SK-N-SH (cell line): ENCODE measurements around the gene C6orf136. TPM values are rescaled to one million over a fixed set of nuclear protein-coding genes. Genes with fewer than 3 reads are reported as not detected.

Source experiments
- CTCF ChIA-PET: fragments of 300-600, 350-600 bp; formaldehyde crosslinking; extraction: SDS; loops from one replicate; lab custom pipeline; 2021; lab: Yijun Ruan, JAX
- POLR2A ChIA-PET: fragments of 350-600 bp; sonication (Branson Sonifier 250); formaldehyde crosslinking; extraction: SDS; loops from one replicate; lab custom pipeline; 2020; ENCODE audit warnings: antibody characterized with exemption, inconsistent platforms; lab: Yijun Ruan, JAX
- DNase-seq: peaks from one replicate; pipeline ENCODE4 v3.0.0; 2012
- H2AFZ ChIP-seq: fragments of 200-600 bp; sonication (generic); 2 replicates; pipeline ENCODE4 v1.8.1; 2016; ENCODE audit warnings: antibody characterized with exemption, mild to moderate bottlenecking, low read depth
- H3F3A ChIP-seq: fragments of 200-600 bp; sonication (generic); replicated peaks from 2 replicates; pipeline ENCODE3; 2016; ENCODE audit warnings: antibody characterized with exemption, mild to moderate bottlenecking; ENCODE audit not compliant: insufficient read depth
- H3K27ac ChIP-seq, 2 experiments: fragments of 200-500 bp in 1 of 2; fragments of 200-600 bp in 1 of 2; sonication (Bioruptor generic) in 1 of 2; sonication (generic), shearing (Covaris generic) in 1 of 2; 2 replicates each; pipeline versions ENCODE4 v1.5.1 to v1.6.1; 2014 to 2016; ENCODE audit warnings: low read depth in 2 of 2, inconsistent platforms in 1 of 2, low read length in 1 of 2, mild to moderate bottlenecking in 1 of 2, mixed read lengths in 1 of 2
- H3K27me3 ChIP-seq: fragments of 200-600 bp; sonication (generic), shearing (Covaris generic); 2 replicates; pipeline ENCODE4 v1.6.1; 2016; ENCODE audit warnings: mixed run types; ENCODE audit not compliant: insufficient read depth
- H3K36me3 ChIP-seq, 2 experiments: fragments of 200-500 bp in 1 of 2; fragments of 200-600 bp in 1 of 2; sonication (Bioruptor generic) in 1 of 2; sonication (generic) in 1 of 2; replicated peaks in 1 of 2; 2 replicates each; pipeline versions ENCODE3 to v1.5.1; 2014 to 2016; ENCODE audit warnings: low read length in 1 of 2, mild to moderate bottlenecking in 1 of 2; ENCODE audit not compliant: insufficient read depth in 2 of 2, control insufficient read depth in 1 of 2
- H3K4me1 ChIP-seq, 2 experiments: fragments of 200-500 bp in 1 of 2; fragments of 200-600 bp in 1 of 2; sonication (Bioruptor generic) in 1 of 2; sonication (generic), shearing (Covaris generic) in 1 of 2; 2 replicates each; pipeline versions ENCODE4 v1.5.1 to v1.6.1; 2014 to 2016; ENCODE audit warnings: low read depth in 1 of 2, low read length in 1 of 2, mixed run types in 1 of 2; ENCODE audit not compliant: insufficient read depth in 2 of 2, control insufficient read depth in 1 of 2
- H3K4me2 ChIP-seq: fragments of 200-600 bp; sonication (generic), shearing (Covaris generic); 2 replicates; pipeline ENCODE4 v1.6.1; 2017; ENCODE audit warnings: mixed run types
- H3K4me3 ChIP-seq, 2 experiments: fragments of 200-500 bp in 1 of 2; fragments of 200-600 bp in 1 of 2; sonication (Bioruptor generic) in 1 of 2; sonication (generic), shearing (Covaris generic) in 1 of 2; 2 replicates each; pipeline versions ENCODE4 v1.5.1 to v1.8.1; 2014 to 2016; ENCODE audit warnings: low read depth in 2 of 2, inconsistent platforms in 1 of 2, low read length in 1 of 2, mild to moderate bottlenecking in 1 of 2, mixed read lengths in 1 of 2, moderate library complexity in 1 of 2
- H3K79me2 ChIP-seq: fragments of 200-600 bp; sonication (generic); 2 replicates; pipeline ENCODE4 v1.8.1; 2017; ENCODE audit warnings: mild to moderate bottlenecking; ENCODE audit not compliant: insufficient read depth
- H3K9ac ChIP-seq: fragments of 200-600 bp; sonication (generic); 2 replicates; pipeline ENCODE4 v1.6.1; 2017; ENCODE audit warnings: mixed run types
- H3K9me2 ChIP-seq: fragments of 200-600 bp; sonication (generic); 2 replicates; pipeline ENCODE4 v1.6.1; 2017; ENCODE audit warnings: mixed run types
- H3K9me3 ChIP-seq: fragments of 200-600 bp; sonication (generic); 2 replicates; pipeline ENCODE4 v1.6.1; 2017; ENCODE audit warnings: mixed run types, mild to moderate bottlenecking, moderate library complexity
- H4K20me1 ChIP-seq: fragments of 200-600 bp; sonication (generic); 2 replicates; pipeline ENCODE4 v1.6.1; 2017; ENCODE audit warnings: mild to moderate bottlenecking, mixed run types; ENCODE audit not compliant: insufficient read depth
- CHD2 ChIP-seq: fragments of 150-350 bp; IDR thresholded peaks from 2 replicates; pipeline ENCODE4 v1.6.1; 2018; ENCODE audit warnings: low read length; ENCODE audit not compliant: partially characterized antibody
- CTCF ChIP-seq: fragments of 200-600 bp; sonication (generic); IDR thresholded peaks from 2 replicates; pipeline ENCODE4 v1.6.1; 2017; ENCODE audit warnings: antibody characterized with exemption, mild to moderate bottlenecking, moderate library complexity
- EZH2phosphoT487 ChIP-seq: fragments of 200-600 bp; sonication (generic); IDR thresholded peaks from 2 replicates; pipeline ENCODE4 v1.6.1; 2017; ENCODE audit warnings: low read depth, mixed run types, mild to moderate bottlenecking, antibody characterized with exemption, moderate library complexity, borderline replicate concordance
- FOXJ3 ChIP-seq: sonication (generic); formaldehyde crosslinking; IDR thresholded peaks from 2 replicates; pipeline ENCODE4 v1.5.1; 2020; ENCODE audit warnings: mild to moderate bottlenecking, missing genetic modification reagents
- FOXM1 ChIP-seq: IDR thresholded peaks from 2 replicates; pipeline ENCODE4 v1.4.0; 2012; ENCODE audit warnings: low read depth, mild to moderate bottlenecking
- GABPA ChIP-seq: IDR thresholded peaks from 2 replicates; pipeline ENCODE4 v1.4.0; 2012; ENCODE audit warnings: low read depth, mild to moderate bottlenecking
- GATA2 ChIP-seq: sonication (generic); formaldehyde crosslinking; IDR thresholded peaks from 2 replicates; pipeline ENCODE4 v1.5.0; 2020; ENCODE audit warnings: mild to moderate bottlenecking, missing genetic modification reagents
- JUND ChIP-seq: IDR thresholded peaks from 2 replicates; pipeline ENCODE4 v1.4.0; 2012
- MAX ChIP-seq: IDR thresholded peaks from 2 replicates; pipeline ENCODE4 v1.4.0; 2012; ENCODE audit warnings: low read depth
- MEF2A ChIP-seq: IDR thresholded peaks from 2 replicates; pipeline ENCODE4 v1.4.0; 2012; ENCODE audit warnings: low read depth, borderline replicate concordance
- POLR2AphosphoS5 ChIP-seq: IDR thresholded peaks from 2 replicates; pipeline ENCODE4 v1.6.1; 2012; ENCODE audit warnings: low read depth, low read length
- RAD21 ChIP-seq: IDR thresholded peaks from 2 replicates; pipeline ENCODE4 v1.6.1; 2012; ENCODE audit warnings: mild to moderate bottlenecking, low read length
- RCOR1 ChIP-seq: fragments of 150-350 bp; IDR thresholded peaks from 2 replicates; pipeline ENCODE4 v1.6.1; 2017; ENCODE audit warnings: antibody characterized with exemption, low read length
- REST ChIP-seq: IDR thresholded peaks from 2 replicates; pipeline ENCODE4 v1.6.1; 2012; ENCODE audit warnings: mild to moderate bottlenecking, low read depth, low read length, moderate library complexity
- RFX5 ChIP-seq: IDR thresholded peaks from 2 replicates; pipeline ENCODE4 v1.6.1; 2012; ENCODE audit warnings: mild to moderate bottlenecking, improper control_type of control experiment, low read length
- RXRA ChIP-seq: IDR thresholded peaks from 2 replicates; pipeline ENCODE4 v1.4.0; 2012; ENCODE audit warnings: low read depth, mild to moderate bottlenecking, borderline replicate concordance
- SIN3A ChIP-seq: IDR thresholded peaks from 2 replicates; pipeline ENCODE4 v1.6.1; 2012; ENCODE audit warnings: low read depth, mild to moderate bottlenecking, low read length, moderate library complexity, borderline replicate concordance
- SMC3 ChIP-seq: IDR thresholded peaks from 2 replicates; pipeline ENCODE4 v1.6.1; 2012; ENCODE audit warnings: low read depth, low read length, improper control_type of control experiment
- TAF1 ChIP-seq: IDR thresholded peaks from 2 replicates; pipeline ENCODE4 v1.6.1; 2012; ENCODE audit warnings: low read depth, mild to moderate bottlenecking, low read length, moderate library complexity, borderline replicate concordance
- TCF12 ChIP-seq: IDR thresholded peaks from 2 replicates; pipeline ENCODE4 v1.4.0; 2012
- TEAD4 ChIP-seq: IDR thresholded peaks from 2 replicates; pipeline ENCODE4 v1.4.0; 2012; ENCODE audit warnings: mild to moderate bottlenecking, borderline replicate concordance; ENCODE audit not compliant: insufficient read depth
- USF1 ChIP-seq: IDR thresholded peaks from 2 replicates; pipeline ENCODE4 v1.4.0; 2012; ENCODE audit warnings: low read depth, borderline replicate concordance
- USF2 ChIP-seq: fragments of 150-350 bp; IDR thresholded peaks from 2 replicates; pipeline ENCODE4 v1.6.1; 2017; ENCODE audit warnings: antibody characterized with exemption, low read length, low read depth, borderline replicate concordance
- YY1 ChIP-seq: IDR thresholded peaks from 2 replicates; pipeline ENCODE4 v1.4.0; 2012; ENCODE audit warnings: low read depth, mild to moderate bottlenecking
- WGBS: methylation state at CpG from one replicate; pipeline ENCODE4 v1.1.6; 2017; ENCODE audit warnings: low lambda C conversion rate; 5-methylcytosine and 5-hydroxymethylcytosine counted together
- polyA plus RNA-seq, 3 experiments: library from polyadenylated mRNA; depleted of rRNA; stranded (reverse); fragments of >200 nt; gene quantifications; 2 replicates each; pipeline ENCODE4 v1.2.3, GENCODE V29; 2012

C6orf136 gene
- polyA plus RNA-seq, 1 of the 3 experiments (the other 2 are of a cell fraction), result 14.3 TPM

- TF ChIP-seq TAF1 (no peak), CHD2 (no peak)
These were observed 43.1 kb downstream of the C6orf136 start (continued) for GRCh38 chr6:30689985-30690384.

GRCh38 chr6:30690403-30691207 lies 43.7 kb downstream of the C6orf136 start, which contains the start of gene NRM:
TSS of gene NRM (minus strand) at chr6:30690984. CDS start at chr6:30690974, 10 bp downstream.
- peak; percentile 94 for DNase-seq
- peak within 1 kb of the TSS; percentile 88 for H2AFZ ChIP-seq
- WGBS, result under 1% methylated on average over 35 of the region's 40 CpGs
- TF ChIP-seq FOXJ3 (CRISPR knock-in tag) (no peak), GABPA (peak; percentile 53; the same call in 1 of the 2 replicates), POLR2AphosphoS5 (peak; percentile 78), USF1 (no peak), GATA2 (CRISPR knock-in tag) (no peak), EZH2phosphoT487 (no peak), JUND (no peak), FOXM1 (no peak), MEF2A (no peak), SIN3A (peak; percentile 88), REST (no peak; the same call in 1 of the 2 replicates), SMC3 (no peak), TAF1 (peak; percentile 55; the same call in 1 of the 2 replicates), YY1 (no peak), RCOR1 (no peak), RFX5 (no peak), RAD21 (no peak), RXRA (no peak), CTCF (no peak), MAX (peak; percentile 57), TEAD4 (no peak), TCF12 (peak; percentile 32; the same call in 1 of the 2 replicates), USF2 (no peak)

More at GRCh38 chr6:30690403-30691207, 43.7 kb downstream of the C6orf136 start, which contains the start of gene NRM:
- CTCF ChIA-PET, result interaction anchor here (2.0 to 29.8 kb wide), 3 partner anchors 8 to 32 kb away, joined by 7 to 838 read pairs (median 56); partner anchors contain the start of genes FLOT1, MDC1 and TUBB
- Histone ChIP-seq H3K4me2 (peak within 1 kb of the TSS; percentile 76), H3K36me3 (no peaks in the 10 kb centered on the region), H3K4me1 (peaks cover 17 to 34% of the 10 kb centered on the region in 2 experiments; a peak in 2 of 4 replicates), H3K9me3 (no peaks in the 10 kb centered on the region), H3K4me3 (peak within 1 kb of the TSS; percentile 66 to 86), H3F3A (no peaks in the 10 kb centered on the region), H3K9ac (peak within 1 kb of the TSS; percentile 74), H3K9me2 (no peaks in the 10 kb centered on the region), H3K27me3 (no peaks in the 10 kb centered on the region), H4K20me1 (no peaks in the 10 kb centered on the region; the same call in 1 of the 2 replicates), H3K27ac (peak within 1 kb of the TSS; percentile 78 to 87), H3K79me2 (peaks cover 49% of the 10 kb centered on the region)
- POLR2A ChIA-PET, result interaction anchor here (0.5 to 1.5 kb wide), 8 partner anchors 9 to 847 kb away, joined by 3 to 6 read pairs (median 3); partner anchors contain the start of gene MDC1
